Astrocyte of the cerebellum (primary cell): ENCODE results near the gene JUN.
"Not testable (repeated sequence)": the region's sequence is repeated elsewhere in the genome, so short reads cannot be mapped to it uniquely, and the experiment has no call there.

Experiments used
- DNase-seq: peaks from one replicate; pipeline ENCODE4 v3.0.0-alpha.2; 2011; ENCODE audit warnings: low read depth
- H3K4me3 ChIP-seq: 2 replicates; pipeline ENCODE4 v1.5.1; 2011; ENCODE audit warnings: mild to moderate bottlenecking, low read depth, low read length, moderate library complexity
- CTCF ChIP-seq: IDR thresholded peaks from 2 replicates; pipeline ENCODE4 v1.5.1; 2012; ENCODE audit warnings: low read length, low read depth, moderate library complexity, mild to moderate bottlenecking; ENCODE audit errors: missing control alignments
- in situ Hi-C: cut with HindIII; loops from 2 replicates; pipeline ENCODE4 v1.10.0; 2017; ENCODE audit warnings: low sequenced_read_pairs

JUN gene

GRCh38 chr1:58803858-58804257, 20.0 kb upstream of the JUN start:
- no peak for DNase-seq
- in situ Hi-C loops, result no loop called here
- TF ChIP-seq CTCF, result no peak
- no peak overlapping the region for H3K4me3 ChIP-seq

GRCh38 chr1:58802640-58803399, 19.0 kb upstream of the JUN start:
- TF ChIP-seq CTCF, result no peak
- in situ Hi-C loops, result no loop called here
- no peak overlapping the region for H3K4me3 ChIP-seq
- DNase-seq, result no peak

GRCh38 chr1:58801286-58801685, 17.4 kb upstream of the JUN start:
- DNase-seq, in situ Hi-C loops, H3K4me3 ChIP-seq: not testable (repeated sequence)

GRCh38 chr1:58799650-58800049, 15.8 kb upstream of the JUN start:
- no peak overlapping the region for H3K4me3 ChIP-seq
- no peak for DNase-seq
- TF ChIP-seq CTCF, result no peak
- in situ Hi-C loops, result no loop called here

- TF ChIP-seq CTCF, result no peak
- no peak for DNase-seq
- in situ Hi-C loops, result no loop called here
- H3K4me3 ChIP-seq, result no peak overlapping the region
Observed at GRCh38 chr1:58798910-58799442, 15.1 kb upstream of the JUN start.

- no peak for TF ChIP-seq CTCF
- no peak overlapping the region for H3K4me3 ChIP-seq
- no peak for DNase-seq
- in situ Hi-C loops, result no loop called here
Observed at GRCh38 chr1:58796416-58796815, 12.6 kb upstream of the JUN start.

GRCh38 chr1:58794585-58794984, 10.7 kb upstream of the JUN start:
- H3K4me3 ChIP-seq, result no peak overlapping the region
- no peak for DNase-seq
- in situ Hi-C loops, result no loop called here
- no peak for TF ChIP-seq CTCF
